ENCODE data around the gene CMC1.

Gene CMC1

DNA sequence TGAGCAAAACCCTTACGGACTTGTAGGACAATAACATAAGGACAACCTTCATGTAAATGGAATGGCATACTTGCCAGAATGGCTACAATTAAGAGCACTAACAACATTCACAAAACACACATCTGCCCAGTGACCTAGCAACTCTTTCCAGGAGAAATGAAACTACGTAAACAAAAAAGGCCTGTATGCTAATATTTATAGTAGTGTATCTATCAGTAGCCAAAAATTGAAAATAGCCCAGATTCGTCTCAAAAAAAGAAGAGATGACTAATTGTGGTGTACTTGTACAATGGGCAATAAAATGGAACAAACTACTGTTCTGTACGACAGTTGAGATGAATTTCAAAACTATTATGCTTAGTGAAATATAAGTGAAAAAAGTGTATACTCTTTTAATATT lies 38.4 kb downstream of the CMC1 start:
- no peak overlapping the region for H2AFZ ChIP-seq (ENCODE audit: low read length)
- TF ChIP-seq, protein P1, sequence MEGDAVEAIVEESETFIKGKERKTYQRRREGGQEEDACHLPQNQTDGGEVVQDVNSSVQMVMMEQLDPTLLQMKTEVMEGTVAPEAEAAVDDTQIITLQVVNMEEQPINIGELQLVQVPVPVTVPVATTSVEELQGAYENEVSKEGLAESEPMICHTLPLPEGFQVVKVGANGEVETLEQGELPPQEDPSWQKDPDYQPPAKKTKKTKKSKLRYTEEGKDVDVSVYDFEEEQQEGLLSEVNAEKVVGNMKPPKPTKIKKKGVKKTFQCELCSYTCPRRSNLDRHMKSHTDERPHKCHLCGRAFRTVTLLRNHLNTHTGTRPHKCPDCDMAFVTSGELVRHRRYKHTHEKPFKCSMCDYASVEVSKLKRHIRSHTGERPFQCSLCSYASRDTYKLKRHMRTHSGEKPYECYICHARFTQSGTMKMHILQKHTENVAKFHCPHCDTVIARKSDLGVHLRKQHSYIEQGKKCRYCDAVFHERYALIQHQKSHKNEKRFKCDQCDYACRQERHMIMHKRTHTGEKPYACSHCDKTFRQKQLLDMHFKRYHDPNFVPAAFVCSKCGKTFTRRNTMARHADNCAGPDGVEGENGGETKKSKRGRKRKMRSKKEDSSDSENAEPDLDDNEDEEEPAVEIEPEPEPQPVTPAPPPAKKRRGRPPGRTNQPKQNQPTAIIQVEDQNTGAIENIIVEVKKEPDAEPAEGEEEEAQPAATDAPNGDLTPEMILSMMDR (conservative IDR thresholded peaks at IDR 0.05; ENCODE audit: low read length), result no peak
- TF ChIP-seq EZH2phosphoT487 (IDR thresholded peaks at IDR 0.05; ENCODE audit: borderline replicate concordance), result no peak
- no peak overlapping the region for H3K4me3 ChIP-seq (ENCODE audit: low read length, poor library complexity, severe bottlenecking)
- H3K79me2 ChIP-seq (ENCODE audit: insufficient read depth, low read length), result no peaks in the 10 kb centered on the region
- no peaks in the 10 kb centered on the region for H3K27me3 ChIP-seq (ENCODE audit: insufficient read depth, low read length, poor library complexity, severe bottlenecking)
- H3K9me3 ChIP-seq (ENCODE audit: insufficient read depth, low read depth, low read length), result no peaks in the 10 kb centered on the region
- 0 out of 2 replicates have a peak, but pooled peaks cover 3% of the 10 kb centered on the region for H3K36me3 ChIP-seq (ENCODE audit: insufficient read depth, low read length)
- no peak overlapping the region for H3K9ac ChIP-seq (ENCODE audit: low read depth, low read length, poor library complexity, severe bottlenecking)
- no peaks in the 10 kb centered on the region for H3F3A ChIP-seq (ENCODE audit: low read depth)
- peaks cover 4% of the 10 kb centered on the region for H3K4me1 ChIP-seq (ENCODE audit: insufficient read depth, low read length, poor library complexity, severe bottlenecking)
- no peak overlapping the region for H3K4me2 ChIP-seq (ENCODE audit: low read depth, low read length, poor library complexity, severe bottlenecking)
- H4K20me1 ChIP-seq (ENCODE audit: insufficient read depth, low read length, poor library complexity, severe bottlenecking), result no peaks in the 10 kb centered on the region
- H3K9me2 ChIP-seq (replicated peaks; ENCODE audit: low read depth, low read length), result no peaks in the 10 kb centered on the region

DNA sequence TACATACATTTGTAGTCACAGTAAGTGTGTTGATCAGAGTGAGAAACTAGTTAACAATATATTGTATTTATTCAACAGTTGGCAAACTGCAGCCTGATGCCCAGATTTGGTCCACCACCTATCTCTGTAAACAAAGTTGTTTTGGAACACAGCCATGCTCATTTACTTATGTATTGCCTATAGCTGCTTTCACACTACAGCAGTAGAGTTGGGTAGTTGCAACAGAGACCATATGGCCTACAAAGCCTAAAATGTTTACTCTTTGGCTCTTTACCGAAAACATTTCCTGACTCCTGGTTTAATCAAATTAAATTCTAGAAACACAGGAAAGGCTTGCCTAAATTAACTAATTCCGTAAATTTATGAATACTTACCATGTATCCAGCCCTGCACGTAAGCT lies 39.4 kb downstream of the CMC1 start:
- no peaks in the 10 kb centered on the region for H3K79me2 ChIP-seq (ENCODE audit: insufficient read depth, low read length)
- peaks cover 4% of the 10 kb centered on the region for H3K4me1 ChIP-seq (ENCODE audit: insufficient read depth, low read length, poor library complexity, severe bottlenecking)
- H3K36me3 ChIP-seq (ENCODE audit: insufficient read depth, low read length), result no peaks in the 10 kb centered on the region
- H3K9me3 ChIP-seq (ENCODE audit: insufficient read depth, low read depth, low read length), result no peaks in the 10 kb centered on the region
- H3K4me2 ChIP-seq (ENCODE audit: low read depth, low read length, poor library complexity, severe bottlenecking), result no peak overlapping the region
- no peaks in the 10 kb centered on the region for H3K9me2 ChIP-seq (replicated peaks; ENCODE audit: low read depth, low read length)
- TF ChIP-seq EZH2phosphoT487 (IDR thresholded peaks at IDR 0.05; ENCODE audit: borderline replicate concordance), result no peak
- TF ChIP-seq, protein P1 (conservative IDR thresholded peaks at IDR 0.05; ENCODE audit: low read length), result no peak
- H3K4me3 ChIP-seq (ENCODE audit: low read length, poor library complexity, severe bottlenecking), result no peak overlapping the region
- H4K20me1 ChIP-seq (ENCODE audit: insufficient read depth, low read length, poor library complexity, severe bottlenecking), result no peaks in the 10 kb centered on the region
- no peaks in the 10 kb centered on the region for H3F3A ChIP-seq (ENCODE audit: low read depth)
- no peak overlapping the region for H3K9ac ChIP-seq (ENCODE audit: low read depth, low read length, poor library complexity, severe bottlenecking)
- H2AFZ ChIP-seq (ENCODE audit: low read length), result no peak overlapping the region
- no peaks in the 10 kb centered on the region for H3K27me3 ChIP-seq (ENCODE audit: insufficient read depth, low read length, poor library complexity, severe bottlenecking)

DNA sequence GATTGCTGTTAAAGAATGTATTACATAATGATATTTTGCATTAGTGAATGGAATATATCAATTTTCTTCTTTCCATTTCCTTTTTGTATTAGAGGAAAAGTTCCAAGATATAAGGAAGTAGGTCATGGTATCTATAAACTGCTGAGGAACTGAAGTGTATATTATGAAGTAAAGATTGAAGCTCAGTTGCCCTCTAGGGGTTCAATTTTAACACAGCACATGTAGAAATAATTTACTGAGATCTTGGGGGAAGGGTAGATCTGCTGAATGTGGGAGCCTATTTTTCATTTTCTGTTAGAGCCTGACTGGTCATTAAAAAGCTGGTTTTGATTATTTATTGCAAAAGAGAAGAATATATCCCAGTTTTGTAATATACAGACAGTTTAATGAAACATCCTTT lies 45.2 kb downstream of the CMC1 start:
- no peak overlapping the region for H2AFZ ChIP-seq (ENCODE audit: low read length)
- H3K27me3 ChIP-seq (ENCODE audit: insufficient read depth, low read length, poor library complexity, severe bottlenecking), result no peaks in the 10 kb centered on the region
- no peak overlapping the region for H3K9ac ChIP-seq (ENCODE audit: low read depth, low read length, poor library complexity, severe bottlenecking)
- H4K20me1 ChIP-seq (ENCODE audit: insufficient read depth, low read length, poor library complexity, severe bottlenecking), result no peaks in the 10 kb centered on the region
- H3K36me3 ChIP-seq (ENCODE audit: insufficient read depth, low read length), result peaks cover 7% of the 10 kb centered on the region; the same call in 1 of the 2 replicates
- H3K9me2 ChIP-seq (replicated peaks; ENCODE audit: low read depth, low read length), result no peaks in the 10 kb centered on the region
- H3K4me3 ChIP-seq (ENCODE audit: low read length, poor library complexity, severe bottlenecking), result no peak overlapping the region
- H3K4me2 ChIP-seq (ENCODE audit: low read depth, low read length, poor library complexity, severe bottlenecking), result no peak overlapping the region
- TF ChIP-seq EZH2phosphoT487 (IDR thresholded peaks at IDR 0.05; ENCODE audit: borderline replicate concordance), result no peak
- TF ChIP-seq, protein P1 (conservative IDR thresholded peaks at IDR 0.05; ENCODE audit: low read length), result peak; percentile 87
- H3K79me2 ChIP-seq (ENCODE audit: insufficient read depth, low read length), result no peaks in the 10 kb centered on the region
- H3K9me3 ChIP-seq (ENCODE audit: insufficient read depth, low read depth, low read length), result no peaks in the 10 kb centered on the region
- peaks cover 5% of the 10 kb centered on the region for H3K4me1 ChIP-seq (ENCODE audit: insufficient read depth, low read length, poor library complexity, severe bottlenecking)
- no peaks in the 10 kb centered on the region for H3F3A ChIP-seq (ENCODE audit: low read depth)

Data from Loucy (cell line).